GM06990 (cell line): Measurements from ENCODE around the gene PRKAG1.

Experiments used
- DNase-seq: peaks from one replicate; pipeline ENCODE4 v3.0.0-alpha.2; 2011; ENCODE audit not compliant: insufficient read length; ENCODE audit errors: extremely low read depth
- H3K27me3 ChIP-seq: replicated peaks from 2 replicates; pipeline ENCODE4 v1.6.0; 2011; ENCODE audit warnings: low read length; ENCODE audit not compliant: control insufficient read depth, insufficient read depth
- H3K36me3 ChIP-seq: 2 replicates; pipeline ENCODE4 v1.5.1; 2011; ENCODE audit warnings: low read length; ENCODE audit not compliant: control insufficient read depth, insufficient read depth
- H3K4me3 ChIP-seq: replicated peaks from 2 replicates; pipeline ENCODE4 v1.5.1; 2011; ENCODE audit warnings: low read depth, mild to moderate bottlenecking, control low read depth, low read length
- TF ChIP-seq, protein P1 (sequence below): IDR thresholded peaks from 2 replicates; pipeline ENCODE4 v1.5.1; 2011; ENCODE audit warnings: low read length, control low read depth, mild to moderate bottlenecking, inconsistent platforms; ENCODE audit not compliant: insufficient read depth, poor library complexity, severe bottlenecking

The PRKAG1 gene

DNA sequence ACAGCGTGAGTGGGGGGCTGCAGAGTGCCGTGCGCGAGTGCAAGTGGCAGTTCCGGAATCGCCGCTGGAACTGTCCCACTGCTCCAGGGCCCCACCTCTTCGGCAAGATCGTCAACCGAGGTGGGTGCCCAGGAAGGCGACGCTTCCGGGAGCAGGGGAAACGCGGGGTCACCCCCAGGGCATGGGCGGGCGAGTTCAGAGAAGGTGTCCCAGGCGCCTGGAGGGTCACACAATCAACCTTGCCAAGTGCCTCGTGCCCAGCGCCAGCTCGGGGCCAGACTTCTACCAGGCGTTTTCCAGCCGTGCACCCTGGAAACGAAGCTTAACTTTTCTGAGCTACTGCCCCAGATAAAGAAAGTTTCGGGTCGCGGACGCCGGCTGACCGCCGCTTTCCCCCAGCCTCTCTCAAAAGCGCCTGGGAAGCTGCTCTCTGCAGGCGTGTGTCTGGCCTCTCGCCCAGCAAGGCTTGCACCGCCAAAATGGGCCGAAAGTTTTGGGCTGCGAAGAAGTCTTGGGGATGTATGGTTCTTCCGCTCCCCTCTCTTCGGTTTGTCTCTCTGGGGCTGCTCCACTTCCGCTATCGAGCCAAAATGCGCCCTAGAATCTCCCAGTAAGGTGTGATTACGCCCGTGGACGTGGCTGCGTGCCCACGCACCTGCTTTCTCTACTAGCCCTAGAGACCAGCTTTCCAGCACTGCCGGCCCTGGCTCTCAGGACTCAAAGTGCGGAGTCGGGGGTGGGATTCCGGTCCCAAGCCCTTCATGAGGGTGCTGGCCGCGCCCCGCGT, 38.8 kb downstream of the PRKAG1 start:
- H3K36me3 ChIP-seq = no peaks in the 10 kb centered on the region
- DNase-seq = no peak
- H3K27me3 ChIP-seq = peaks cover 23% of the 10 kb centered on the region
- H3K4me3 ChIP-seq = peak overlapping the region; percentile 47
- TF ChIP-seq, protein P1, sequence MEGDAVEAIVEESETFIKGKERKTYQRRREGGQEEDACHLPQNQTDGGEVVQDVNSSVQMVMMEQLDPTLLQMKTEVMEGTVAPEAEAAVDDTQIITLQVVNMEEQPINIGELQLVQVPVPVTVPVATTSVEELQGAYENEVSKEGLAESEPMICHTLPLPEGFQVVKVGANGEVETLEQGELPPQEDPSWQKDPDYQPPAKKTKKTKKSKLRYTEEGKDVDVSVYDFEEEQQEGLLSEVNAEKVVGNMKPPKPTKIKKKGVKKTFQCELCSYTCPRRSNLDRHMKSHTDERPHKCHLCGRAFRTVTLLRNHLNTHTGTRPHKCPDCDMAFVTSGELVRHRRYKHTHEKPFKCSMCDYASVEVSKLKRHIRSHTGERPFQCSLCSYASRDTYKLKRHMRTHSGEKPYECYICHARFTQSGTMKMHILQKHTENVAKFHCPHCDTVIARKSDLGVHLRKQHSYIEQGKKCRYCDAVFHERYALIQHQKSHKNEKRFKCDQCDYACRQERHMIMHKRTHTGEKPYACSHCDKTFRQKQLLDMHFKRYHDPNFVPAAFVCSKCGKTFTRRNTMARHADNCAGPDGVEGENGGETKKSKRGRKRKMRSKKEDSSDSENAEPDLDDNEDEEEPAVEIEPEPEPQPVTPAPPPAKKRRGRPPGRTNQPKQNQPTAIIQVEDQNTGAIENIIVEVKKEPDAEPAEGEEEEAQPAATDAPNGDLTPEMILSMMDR = no peak

DNA sequence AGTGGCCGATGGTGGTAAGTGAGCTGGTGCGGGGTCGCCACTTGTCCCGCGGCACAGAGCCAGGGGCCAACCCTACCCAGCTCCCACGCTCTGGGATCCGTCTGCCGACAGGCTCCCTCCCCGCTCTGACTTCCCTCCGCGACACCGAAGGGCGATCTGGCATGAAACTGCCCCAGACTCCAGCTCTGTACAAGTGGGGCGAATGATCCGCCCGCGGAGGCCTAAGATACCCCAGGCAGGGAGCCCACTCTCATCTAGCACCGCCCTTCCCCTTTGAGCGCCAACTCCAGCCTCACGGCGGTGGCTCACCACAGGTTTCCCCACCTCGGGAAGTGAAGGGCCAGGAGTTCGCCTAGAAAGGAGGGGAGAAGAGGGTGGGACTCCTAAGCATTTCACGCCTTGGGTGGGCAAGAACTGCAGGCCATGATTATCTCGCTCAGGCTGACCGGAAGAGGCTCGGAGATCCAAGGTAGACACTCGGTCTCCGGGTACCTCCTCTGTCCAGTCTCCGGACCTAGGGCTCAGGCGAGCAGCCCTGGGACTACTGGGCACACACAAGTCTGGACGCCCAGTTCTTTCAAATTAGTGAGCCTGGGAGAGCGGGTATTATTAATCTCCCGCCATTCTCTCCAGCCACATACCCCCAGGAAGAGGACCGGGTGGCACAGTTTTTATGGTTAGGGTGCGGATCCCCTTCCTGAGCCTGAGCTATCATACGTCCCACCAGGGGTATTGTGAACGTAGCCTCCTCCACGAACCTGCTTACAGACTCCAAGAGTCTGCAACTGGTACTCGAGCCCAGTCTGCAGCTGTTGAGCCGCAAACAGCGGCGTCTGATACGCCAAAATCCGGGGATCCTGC, 39.6 kb downstream of the PRKAG1 start:
- H3K4me3 ChIP-seq = peak overlapping the region; percentile 47
- no peaks in the 10 kb centered on the region for H3K36me3 ChIP-seq
- TF ChIP-seq, protein P1 = peak; percentile 2
- no peak for DNase-seq
- H3K27me3 ChIP-seq = peaks cover 23% of the 10 kb centered on the region

DNA sequence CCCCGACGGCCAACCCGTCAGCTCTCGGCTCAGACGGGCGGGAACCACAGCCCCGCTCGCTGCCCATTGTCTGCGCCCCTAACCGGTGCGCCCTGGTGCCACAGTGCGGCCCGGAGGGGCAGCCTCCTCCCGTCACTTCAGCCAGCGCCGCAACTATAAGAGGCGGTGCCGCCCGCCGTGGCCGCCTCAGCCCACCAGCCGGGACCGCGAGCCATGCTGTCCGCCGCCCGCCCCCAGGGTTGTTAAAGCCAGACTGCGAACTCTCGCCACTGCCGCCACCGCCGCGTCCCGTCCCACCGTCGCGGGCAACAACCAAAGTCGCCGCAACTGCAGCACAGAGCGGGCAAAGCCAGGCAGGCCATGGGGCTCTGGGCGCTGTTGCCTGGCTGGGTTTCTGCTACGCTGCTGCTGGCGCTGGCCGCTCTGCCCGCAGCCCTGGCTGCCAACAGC, 40.3 kb downstream of the PRKAG1 start, which contains the start of gene WNT1:
Gene WNT1, plus strand, starts transcription at position 32 of the 450 bp plus-strand sequence. Its CDS starts 329 bp downstream, at position 361.
- TF ChIP-seq, protein P1 = no peak
- peaks cover 19% of the 10 kb centered on the region for H3K27me3 ChIP-seq
- peak within 1 kb of the TSS; percentile 12 for H3K4me3 ChIP-seq
- H3K36me3 ChIP-seq = no peaks in the 10 kb centered on the region
- DNase-seq = no peak

DNA sequence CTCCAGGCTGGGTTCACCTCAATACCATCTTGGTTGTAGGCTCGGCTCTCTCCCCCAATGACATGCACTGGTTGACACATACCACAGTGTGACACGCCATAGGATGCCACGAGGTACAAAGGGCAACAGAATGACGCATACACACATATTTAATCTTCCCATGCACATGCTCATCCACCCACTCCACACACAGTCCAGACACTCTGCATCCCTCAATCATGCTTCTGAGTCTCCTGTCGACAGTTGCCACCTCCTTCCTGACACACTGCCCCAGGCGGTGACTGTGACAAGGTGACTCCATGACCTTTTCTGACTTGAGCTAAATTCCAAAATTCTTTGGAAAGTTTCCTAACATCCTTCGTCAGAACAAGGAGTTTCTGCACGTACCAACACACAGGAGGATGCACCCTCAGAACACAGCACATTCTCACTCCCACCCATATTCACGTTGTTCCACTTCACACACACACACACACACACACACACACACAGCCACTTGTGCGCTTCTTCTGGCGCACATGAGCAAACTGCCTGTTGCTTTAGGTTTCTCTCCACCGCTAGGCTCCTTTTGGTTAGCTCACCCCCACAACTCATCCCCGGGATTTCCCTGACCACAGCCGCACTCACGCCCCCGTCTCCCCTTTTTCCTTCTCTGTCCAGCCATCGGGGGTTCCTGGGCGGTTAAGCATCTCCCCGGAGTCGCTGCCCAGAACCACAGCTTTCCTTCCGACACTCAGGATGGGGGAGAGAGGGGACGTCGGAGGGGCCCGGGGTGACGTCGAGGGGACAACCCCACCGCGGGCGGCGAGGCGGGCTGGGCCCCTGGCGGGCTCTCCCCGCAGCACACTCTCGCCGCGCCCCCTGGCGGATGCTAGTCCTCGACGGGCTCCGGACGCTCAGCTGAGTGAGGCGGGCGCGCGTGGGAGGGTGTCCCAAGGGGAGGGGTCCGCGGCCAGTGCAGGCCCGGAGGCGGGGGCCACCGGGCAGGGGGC, 41.0 kb downstream of the PRKAG1 start:
- TF ChIP-seq, protein P1 = peak; percentile 59
- Histone ChIP-seq H3K27me3 (peaks cover 22% of the 10 kb centered on the region), H3K36me3 (no peaks in the 10 kb centered on the region), H3K4me3 (no peak overlapping the region; the same call in 1 of the 2 replicates)
- DNase-seq = peak; percentile 79

DNA sequence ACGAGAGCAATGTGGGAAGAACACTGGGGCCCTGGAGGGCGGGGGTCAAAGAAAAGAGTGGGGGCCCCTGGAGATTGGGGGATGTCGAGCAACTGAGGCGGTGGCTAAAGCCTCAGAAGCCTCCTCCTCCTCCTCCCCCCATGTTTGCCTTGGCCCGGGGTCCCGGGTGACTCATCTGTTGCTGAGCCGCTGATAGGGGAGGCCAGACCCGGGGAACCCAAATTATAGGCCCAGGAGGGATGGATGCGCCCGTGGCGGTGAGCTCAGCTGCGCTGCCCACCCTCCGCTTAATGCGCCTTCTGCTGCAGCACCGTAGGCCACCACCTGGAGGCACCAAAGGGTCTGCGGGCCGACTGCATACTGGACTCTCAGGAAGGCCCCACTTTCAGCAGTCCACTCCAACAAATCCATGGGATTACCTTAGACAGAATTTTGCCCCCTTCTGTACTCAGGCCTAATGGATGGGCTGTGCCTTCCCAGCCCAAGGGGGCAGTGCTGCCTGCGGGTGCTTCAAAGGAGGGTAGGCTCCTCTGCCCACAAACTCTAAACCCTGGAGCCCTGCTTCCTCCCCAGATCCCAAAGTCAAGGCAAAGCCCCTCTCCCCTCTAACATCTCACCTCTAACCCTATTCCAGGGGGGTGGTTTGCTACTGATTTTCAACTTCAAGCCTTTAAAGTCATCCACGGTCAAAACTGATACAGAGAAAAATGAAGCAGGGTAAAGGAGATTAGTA, 44.5 kb downstream of the PRKAG1 start:
- DNase-seq = no peak
- no peaks in the 10 kb centered on the region for H3K36me3 ChIP-seq
- TF ChIP-seq, protein P1 = peak; percentile 55
- no peak overlapping the region for H3K4me3 ChIP-seq
- H3K27me3 ChIP-seq = peaks cover 16% of the 10 kb centered on the region
